NCI-H460 (cell line): ENCODE data around the gene PDLIM5. TPM values are rescaled to one million over a fixed set of nuclear protein-coding genes. Genes with fewer than 3 reads are reported as not detected.
"Not testable (repeated sequence)": the region's sequence is repeated elsewhere in the genome, so short reads cannot be mapped to it uniquely, and the experiment has no call there.

Experiments
- DNase-seq: peaks from one replicate; pipeline ENCODE4 v3.0.0-alpha.2; 2016; ENCODE audit warnings: low read depth; ENCODE audit errors: extremely low read depth
- total RNA-seq: library from RNA; depleted of rRNA; stranded (reverse); fragments of >200 nt; shearing (Covaris generic); gene quantifications from 2 replicates; pipeline ENCODE4 v1.2.3, GENCODE V29; 2014

The PDLIM5 gene
- total RNA-seq, 1 experiment from 2014 or later: 252 TPM

DNA sequence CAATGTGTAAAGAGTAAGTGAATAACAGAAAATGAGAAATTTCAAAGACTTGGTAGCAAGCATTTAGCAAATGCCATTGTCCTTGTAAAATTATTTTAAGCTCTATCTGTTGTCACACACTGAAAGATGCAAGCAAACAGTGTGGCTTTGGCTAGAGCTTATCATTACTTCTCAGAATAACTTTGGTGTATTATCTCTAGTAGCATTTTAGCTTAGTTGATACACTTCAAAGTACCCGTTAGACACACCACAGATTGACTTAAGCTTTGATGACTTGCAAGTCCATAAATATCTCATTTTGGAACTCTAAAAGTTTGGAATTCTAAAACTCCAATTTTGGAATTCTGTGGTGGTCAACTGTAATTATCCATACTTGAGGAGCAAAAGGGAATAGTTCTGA lies 98.6 kb downstream of the PDLIM5 start:
- DNase-seq: no peak

GRCh38 chr4:94550851-94551250 lies 99.1 kb downstream of the PDLIM5 start:
- DNase-seq: no peak

GRCh38 chr4:94551643-94552564 lies 100.2 kb downstream of the PDLIM5 start:
- no peak for DNase-seq

GRCh38 chr4:94556047-94556446 lies 104.3 kb downstream of the PDLIM5 start:
- not testable (repeated sequence) for DNase-seq

DNA sequence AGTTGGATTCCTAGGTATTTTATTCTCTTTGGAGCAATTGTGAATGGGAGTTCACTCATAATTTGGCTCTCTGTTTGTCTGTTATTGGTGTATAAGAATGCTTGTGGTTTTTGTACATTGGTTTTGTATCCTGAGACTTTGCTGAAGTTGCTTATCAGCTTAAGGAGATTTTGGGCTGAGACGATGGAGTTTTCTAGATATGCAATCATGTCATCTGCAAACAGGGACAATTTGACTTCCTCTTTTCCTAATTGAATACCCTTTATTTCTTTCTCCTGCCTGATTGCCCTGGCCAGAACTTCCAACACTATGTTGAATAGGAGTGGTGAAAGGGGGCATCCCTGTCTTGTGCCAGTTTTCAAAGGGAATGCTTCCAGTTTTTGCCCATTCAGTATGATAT lies 105.9 kb downstream of the PDLIM5 start:
- DNase-seq: not testable (repeated sequence)

- no peak for DNase-seq
Measured at GRCh38 chr4:94558392-94558904, 106.7 kb downstream of the PDLIM5 start.

GRCh38 chr4:94559351-94559806 lies 107.6 kb downstream of the PDLIM5 start:
- no peak for DNase-seq

DNA sequence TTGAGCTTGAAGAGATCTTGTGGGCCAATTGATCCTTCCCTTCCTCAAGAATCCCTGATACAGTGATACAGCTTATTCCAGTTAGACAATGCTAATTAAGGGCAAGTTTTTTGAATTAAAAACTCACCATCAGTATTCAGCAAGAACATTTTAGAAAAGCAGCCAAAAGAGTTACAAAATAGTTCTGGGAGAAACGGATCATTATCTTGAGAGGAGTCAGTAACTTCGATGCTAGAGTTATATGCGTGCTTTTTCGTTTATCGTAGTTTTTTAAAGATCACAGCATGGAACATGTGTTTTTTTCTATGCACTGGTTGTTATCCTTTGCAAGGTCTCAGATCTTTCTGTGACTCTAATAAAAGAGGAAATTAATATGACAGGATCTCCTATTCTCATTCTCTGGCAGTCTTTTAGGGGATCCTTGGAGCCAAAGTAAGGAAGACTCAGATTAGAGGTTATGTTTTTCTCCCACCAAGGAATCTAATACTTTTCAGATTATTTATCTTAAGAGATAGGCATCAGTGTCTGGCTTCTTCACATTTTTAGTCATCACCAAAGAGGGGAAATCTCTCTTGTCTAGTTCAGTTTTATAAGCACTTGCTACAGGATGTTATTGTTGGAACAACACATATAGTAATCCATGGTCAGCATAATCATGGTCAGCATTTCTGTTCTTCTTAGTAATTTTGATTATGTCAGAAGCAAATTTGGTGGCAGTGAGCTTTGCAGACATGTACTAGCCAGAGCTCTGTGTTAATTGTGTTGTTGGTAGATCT lies 109.7 kb downstream of the PDLIM5 start:
- no peak for DNase-seq

DNA sequence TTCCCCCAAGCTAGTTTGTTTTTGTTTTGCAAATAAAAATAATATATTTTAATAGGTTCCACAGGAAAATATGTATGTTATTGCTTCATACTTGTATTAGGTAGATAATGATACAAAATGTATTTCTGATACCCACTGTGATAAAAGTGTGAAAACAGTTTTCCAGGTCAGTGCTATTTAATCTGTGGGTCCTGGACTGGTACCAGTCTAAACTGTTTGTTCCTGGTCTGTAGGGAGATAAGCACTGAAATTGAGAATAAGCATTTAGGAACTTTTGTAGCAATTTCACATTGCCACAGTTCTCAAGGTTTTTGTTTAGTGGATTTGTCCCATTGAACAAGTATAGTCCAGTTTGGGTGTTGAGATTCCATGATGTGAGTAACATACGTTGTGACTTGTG lies 110.5 kb downstream of the PDLIM5 start:
- no peak for DNase-seq

DNA sequence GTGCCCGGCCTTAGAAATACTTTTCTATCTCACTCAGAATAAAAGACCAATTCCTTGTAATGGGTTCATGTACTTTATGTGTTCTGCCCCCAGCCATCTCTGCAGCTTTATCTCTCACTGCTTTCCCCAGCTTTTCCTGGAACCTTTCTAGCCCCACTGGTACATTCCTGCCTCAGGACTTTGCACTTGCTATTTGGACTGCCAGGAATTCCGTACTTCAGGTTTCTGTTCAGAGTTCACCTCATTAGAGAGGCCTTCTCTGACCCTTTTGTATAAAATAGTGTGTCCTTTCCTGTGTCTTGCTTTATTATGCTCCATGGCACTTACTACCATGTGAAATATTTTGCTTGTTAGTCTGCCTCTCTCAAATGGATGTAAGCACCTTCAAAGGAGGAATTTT lies 112.5 kb downstream of the PDLIM5 start:
- DNase-seq: no peak

DNA sequence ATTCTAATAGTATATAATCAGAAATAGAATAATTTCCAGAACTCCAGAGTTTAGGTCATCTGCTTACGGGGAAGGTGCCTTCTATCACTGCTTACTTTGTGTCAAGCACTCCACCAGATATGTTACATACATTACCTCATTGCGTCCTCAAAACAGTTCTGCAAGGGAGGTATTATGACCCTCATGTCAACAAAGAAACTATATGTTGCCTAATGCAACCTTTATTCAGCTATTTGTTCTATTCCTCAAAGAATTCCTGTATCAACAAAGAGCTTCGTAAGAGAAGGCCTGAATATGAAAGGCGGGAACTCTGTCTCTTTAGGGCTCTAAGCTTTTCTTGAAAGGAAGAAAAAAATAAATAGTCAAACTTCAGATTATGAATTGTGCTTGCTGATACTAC lies 114.7 kb downstream of the PDLIM5 start:
- DNase-seq: no peak

DNA sequence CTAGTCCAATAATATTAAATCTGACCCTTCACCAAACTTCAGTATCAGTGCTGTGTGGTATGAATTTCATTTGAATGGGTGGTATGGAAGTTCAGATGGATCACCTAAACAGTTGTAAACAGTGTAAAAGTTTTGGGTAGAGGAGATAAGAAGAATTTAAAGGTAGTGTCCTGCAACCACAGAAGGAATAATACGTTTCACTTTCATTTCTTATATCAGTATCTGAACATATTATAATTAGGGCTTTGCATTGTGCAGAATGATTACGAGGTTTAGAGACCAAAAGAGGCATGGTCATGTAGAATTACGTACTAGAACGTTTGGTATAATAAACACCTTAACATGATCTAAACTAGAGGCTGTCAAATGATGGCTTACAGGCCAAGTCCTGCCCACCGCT lies 116.1 kb downstream of the PDLIM5 start:
- no peak for DNase-seq

GRCh38 chr4:94570558-94570957 lies 118.8 kb downstream of the PDLIM5 start:
- DNase-seq: no peak

- no peak for DNase-seq
Measured at GRCh38 chr4:94571298-94571697, 119.6 kb downstream of the PDLIM5 start.

GRCh38 chr4:94571715-94572114 lies 120.0 kb downstream of the PDLIM5 start:
- no peak for DNase-seq

- no peak for DNase-seq
Measured at GRCh38 chr4:94574050-94574449, 122.3 kb downstream of the PDLIM5 start.

DNA sequence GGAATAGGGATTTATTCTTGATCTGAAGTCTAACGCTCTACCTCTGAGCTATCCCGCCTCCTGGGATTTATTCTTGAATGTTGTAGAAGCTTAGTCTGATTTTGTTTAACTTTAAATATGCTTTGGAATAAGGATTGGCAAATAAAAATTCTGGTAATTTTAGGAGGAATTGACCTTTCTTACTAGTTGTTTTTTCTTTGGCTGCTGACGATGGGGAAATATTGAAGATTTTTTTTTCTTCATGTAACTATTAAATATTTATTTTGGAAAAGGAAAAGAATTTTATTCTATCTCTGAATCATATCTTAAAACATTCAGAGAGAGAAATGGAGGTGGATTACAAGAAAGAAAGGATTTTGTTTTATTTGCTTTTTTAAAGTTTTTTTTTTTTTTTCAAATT lies 122.9 kb downstream of the PDLIM5 start:
- no peak for DNase-seq

DNA sequence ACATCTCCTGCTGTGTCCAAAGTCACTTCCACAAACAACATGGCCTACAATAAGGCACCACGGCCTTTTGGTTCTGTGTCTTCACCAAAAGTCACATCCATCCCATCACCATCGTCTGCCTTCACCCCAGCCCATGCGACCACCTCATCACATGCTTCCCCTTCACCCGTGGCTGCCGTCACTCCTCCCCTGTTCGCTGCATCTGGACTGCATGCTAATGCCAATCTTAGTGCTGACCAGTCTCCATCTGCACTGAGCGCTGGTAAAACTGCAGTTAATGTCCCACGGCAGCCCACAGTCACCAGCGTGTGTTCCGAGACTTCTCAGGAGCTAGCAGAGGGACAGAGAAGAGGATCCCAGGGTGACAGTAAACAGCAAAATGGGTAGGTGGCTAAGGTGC lies 123.9 kb downstream of the PDLIM5 start:
- no peak for DNase-seq

GRCh38 chr4:94576210-94576609 lies 124.5 kb downstream of the PDLIM5 start:
- no peak for DNase-seq

DNA sequence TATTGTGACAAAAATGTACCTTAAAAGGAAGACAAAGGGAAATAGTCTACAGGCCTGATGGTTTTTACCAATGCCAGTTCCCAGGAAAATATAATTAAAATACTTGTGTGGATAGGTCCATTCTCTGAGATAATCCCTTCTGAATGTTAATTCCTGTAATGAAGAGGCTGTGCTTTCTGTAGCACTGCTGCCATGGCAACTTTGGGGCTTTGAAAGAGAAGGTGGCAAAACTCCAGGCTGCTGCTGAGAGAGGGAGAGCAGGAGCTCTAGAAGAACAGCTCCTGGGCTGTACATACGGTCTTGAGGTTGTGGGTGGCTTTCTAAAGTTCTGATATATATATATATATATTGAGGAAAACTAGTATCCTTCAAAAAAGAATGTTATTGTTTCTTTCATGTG lies 125.4 kb downstream of the PDLIM5 start:
- DNase-seq: no peak

- DNase-seq: no peak
Measured at GRCh38 chr4:94578195-94578594, 126.5 kb downstream of the PDLIM5 start.

DNA sequence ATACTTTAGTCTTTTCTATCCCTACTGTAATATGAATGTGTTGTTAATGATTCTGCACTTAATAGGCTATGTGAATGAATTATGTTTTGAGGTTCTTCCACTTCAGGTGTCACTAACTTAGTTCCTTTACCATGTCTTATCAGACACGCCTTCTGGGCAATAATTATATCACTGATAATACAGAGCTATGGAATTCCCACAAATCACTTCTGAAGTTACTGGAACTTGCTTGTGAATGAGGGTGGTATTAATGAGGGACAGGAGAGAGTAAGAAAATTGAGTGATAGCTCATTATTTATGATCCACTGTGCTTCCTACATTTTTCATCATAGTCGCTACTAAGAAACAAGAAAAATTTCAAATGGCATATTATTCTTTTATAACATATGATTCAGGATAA lies 130.0 kb downstream of the PDLIM5 start:
- no peak for DNase-seq
